Gastrocnemius medialis (tissue), 4 donors: ENCODE measurements around the gene FAM219A. TPM values are rescaled to one million over a fixed set of nuclear protein-coding genes. Genes with fewer than 3 reads are reported as not detected.

ENCODE experiments used
- ATAC-seq, 2 donors: fragments of 150-250 bp; one replicate each; pipeline ENCODE4 v1.9.1; 2016
- DNase-seq, 2 donors: peaks; one replicate each; pipeline ENCODE4 v3.0.0-alpha.2; 2019
- H3K27ac ChIP-seq, 4 donors: fragments of 200-600 bp; sonication (generic); 1 replicate in 1 of 4; 2 replicates in 3 of 4; pipeline ENCODE4 v1.5.1; 2016 to 2018; ENCODE audit warnings: mild to moderate bottlenecking in 2 of 4, moderate library complexity in 1 of 4
- H3K27me3 ChIP-seq, 3 donors: fragments of 200-600 bp; sonication (generic) in 2 of 3; 1 replicate in 1 of 3; 2 replicates in 2 of 3; pipeline versions ENCODE4 v1.5.1 to v1.6.0; 2016 to 2019; ENCODE audit warnings: mild to moderate bottlenecking in 1 of 3, moderate library complexity in 1 of 3
- H3K36me3 ChIP-seq, 2 donors: fragments of 200-600 bp; sonication (generic) in 1 of 2; one replicate each; pipeline ENCODE4 v1.5.1; 2017 to 2018
- H3K4me1 ChIP-seq, 2 donors: fragments of 200-600 bp; sonication (generic) in 1 of 2; one replicate each; pipeline ENCODE4 v1.5.1; 2016 to 2017; ENCODE audit warnings: mild to moderate bottlenecking in 2 of 2
- H3K4me3 ChIP-seq, 4 donors: fragments of 200-600 bp; sonication (generic) in 3 of 4; 1 replicate in 1 of 4; 2 replicates in 3 of 4; pipeline ENCODE4 v1.5.1; 2016 to 2019; ENCODE audit warnings: mild to moderate bottlenecking in 2 of 4
- H3K9me3 ChIP-seq, 3 donors: fragments of 200-600 bp; sonication (generic) in 2 of 3; 1 replicate in 1 of 3; 2 replicates in 2 of 3; pipeline ENCODE4 v1.5.1; 2016 to 2019
- POLR2A ChIP-seq, 2 donors: fragments of 450-650 bp; IDR thresholded peaks; one replicate each; pipeline ENCODE4 v1.6.1; 2017; ENCODE audit warnings: antibody characterized with exemption in 2 of 2, mild to moderate bottlenecking in 2 of 2, moderate library complexity in 2 of 2
- in situ Hi-C, 4 donors: fragments of 200-750 bp; cut with MboI; loops; one replicate each; pipeline versions ENCODE4 v1.15.0 to v1.8.0; 2017; ENCODE audit warnings: low sequenced_read_pairs in 4 of 4
- intact Hi-C: fragments of 100-400 bp; cut with DNase I; formaldehyde crosslinking; loops from one replicate; pipeline ENCODE4 v1.15.1; 2023; ENCODE audit warnings: low total_unique reads
- total RNA-seq, 4 donors: library from RNA; depleted of rRNA; stranded (reverse); fragments of >200 nt; gene quantifications; one replicate each; pipeline versions ENCODE4 v1.1.0 to v1.2.3, GENCODE V29; 2016
- TF ChIP-seq, protein P1 (sequence below), 5 experiments: fragments of 450-650 bp in 3 of 5; fragments of 200-600 bp in 2 of 5; sonication (generic) in 2 of 5; IDR thresholded peaks in 4 of 5; conservative IDR thresholded peaks in 1 of 5; 1 replicate in 4 of 5; 2 replicates in 1 of 5; pipeline ENCODE4 v1.5.1; 2016 to 2019; ENCODE audit warnings: antibody characterized with exemption in 5 of 5, mild to moderate bottlenecking in 3 of 5, moderate library complexity in 3 of 5

FAM219A gene
- total RNA-seq, 4 donors from 2014 or later = 29.5 to 58.4 (median 41.8) TPM

DNA sequence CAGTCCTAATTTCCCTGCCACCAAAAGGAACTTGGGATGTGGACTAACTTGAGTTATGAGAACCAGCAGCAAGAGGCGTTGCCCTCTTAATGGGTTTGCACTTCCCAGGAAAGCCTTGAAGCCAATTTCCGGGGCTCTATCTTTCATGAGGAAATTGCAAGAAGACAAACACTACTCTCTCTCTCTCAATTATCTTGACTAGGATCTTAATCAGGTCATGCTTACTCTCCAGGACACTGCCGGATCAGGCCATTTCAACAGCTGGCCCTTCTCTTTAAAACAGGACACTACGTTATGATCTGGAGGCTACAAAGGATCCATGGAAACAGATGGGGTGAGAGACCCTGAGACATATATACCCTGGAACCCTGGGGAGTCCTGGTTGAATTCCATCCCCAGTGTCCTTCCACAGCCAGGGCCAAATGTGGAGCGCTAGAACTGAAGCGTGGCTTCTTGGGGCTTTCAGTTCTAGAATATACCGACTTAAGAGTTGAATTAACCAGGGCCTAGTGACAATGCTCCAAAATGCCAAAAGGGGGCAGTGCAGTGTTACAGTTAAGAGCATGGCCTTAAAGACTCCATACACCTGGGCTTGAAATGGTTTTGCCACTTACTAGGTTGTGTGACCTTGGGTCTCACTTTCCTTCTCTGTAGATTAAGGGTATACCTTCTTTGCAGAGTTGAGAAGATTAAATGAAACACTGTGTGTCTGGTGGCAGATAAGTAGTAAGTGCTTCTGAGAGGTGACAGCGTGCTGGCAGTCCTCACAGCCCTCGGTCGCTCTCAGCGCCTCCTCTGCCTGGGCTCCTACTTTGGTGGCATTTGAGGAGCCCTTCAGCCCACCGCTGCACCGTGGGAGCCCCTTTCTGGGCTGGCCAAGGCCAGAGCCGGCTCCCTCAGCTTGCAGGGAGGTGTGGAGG is 21.1 kb downstream of the FAM219A start:
- DNase-seq = peak in 1 of 2 donors; percentile 51
- Histone ChIP-seq H3K27me3 (no peaks in the 10 kb centered on the region), H3K4me1 (peaks cover 19 to 41% of the 10 kb centered on the region in 2 donors), H3K36me3 (no peaks in the 10 kb centered on the region), H3K4me3 (no peak overlapping the region), H3K27ac (no peak overlapping the region), H3K9me3 (no peaks in the 10 kb centered on the region)
- ATAC-seq = peak; percentile 78 to 80
- no peak for TF ChIP-seq POLR2A (IDR thresholded peaks at IDR 0.05)
- TF ChIP-seq, protein P1, sequence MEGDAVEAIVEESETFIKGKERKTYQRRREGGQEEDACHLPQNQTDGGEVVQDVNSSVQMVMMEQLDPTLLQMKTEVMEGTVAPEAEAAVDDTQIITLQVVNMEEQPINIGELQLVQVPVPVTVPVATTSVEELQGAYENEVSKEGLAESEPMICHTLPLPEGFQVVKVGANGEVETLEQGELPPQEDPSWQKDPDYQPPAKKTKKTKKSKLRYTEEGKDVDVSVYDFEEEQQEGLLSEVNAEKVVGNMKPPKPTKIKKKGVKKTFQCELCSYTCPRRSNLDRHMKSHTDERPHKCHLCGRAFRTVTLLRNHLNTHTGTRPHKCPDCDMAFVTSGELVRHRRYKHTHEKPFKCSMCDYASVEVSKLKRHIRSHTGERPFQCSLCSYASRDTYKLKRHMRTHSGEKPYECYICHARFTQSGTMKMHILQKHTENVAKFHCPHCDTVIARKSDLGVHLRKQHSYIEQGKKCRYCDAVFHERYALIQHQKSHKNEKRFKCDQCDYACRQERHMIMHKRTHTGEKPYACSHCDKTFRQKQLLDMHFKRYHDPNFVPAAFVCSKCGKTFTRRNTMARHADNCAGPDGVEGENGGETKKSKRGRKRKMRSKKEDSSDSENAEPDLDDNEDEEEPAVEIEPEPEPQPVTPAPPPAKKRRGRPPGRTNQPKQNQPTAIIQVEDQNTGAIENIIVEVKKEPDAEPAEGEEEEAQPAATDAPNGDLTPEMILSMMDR (IDR thresholded peaks at IDR 0.05 in 4 of 5, conservative IDR thresholded peaks at IDR 0.05 in 1 of 5) = peak; percentile 69 to 78 (median 70)
- intact Hi-C loops = loop anchor here (1.0 kb wide), 1 partner anchor 63 kb away; no protein-coding TSS in a partner anchor
- in situ Hi-C loops = loop anchor here in 1 of 4 donors (10.0 kb wide), 1 partner anchor 58 kb away; no protein-coding TSS in a partner anchor

DNA sequence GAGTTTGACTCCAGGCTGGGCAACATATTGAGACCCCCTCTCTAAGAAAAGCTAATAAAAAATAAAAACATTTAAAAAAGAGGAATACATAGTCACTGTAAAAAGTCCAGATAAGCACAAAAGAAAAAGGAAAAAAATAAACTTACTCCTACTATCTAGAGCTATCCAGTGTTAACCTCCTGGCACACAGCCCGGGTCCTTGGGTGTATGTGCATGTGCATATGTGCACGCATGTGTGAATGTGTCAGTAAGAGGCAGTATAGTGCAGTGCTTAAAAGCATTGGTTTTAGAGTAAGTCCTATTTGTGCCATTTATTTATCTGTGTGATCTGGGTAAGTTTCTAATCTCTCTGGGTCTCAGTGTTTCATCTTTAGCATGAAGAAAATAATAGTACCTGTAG is 26.7 kb downstream of the FAM219A start:
- TF ChIP-seq POLR2A (IDR thresholded peaks at IDR 0.05) = no peak
- TF ChIP-seq, protein P1 (IDR thresholded peaks at IDR 0.05 in 4 of 5, conservative IDR thresholded peaks at IDR 0.05 in 1 of 5) = no peak
- peak overlapping the region in 2 of 4 donors; percentile 61 to 71 for H3K27ac ChIP-seq
- in situ Hi-C loops = loop anchor here in 2 of 4 donors (5.0 to 10.0 kb wide), 2 partner anchors 61 to 63 kb away; no protein-coding TSS in a partner anchor
- H3K4me1 ChIP-seq = peaks cover 20 to 42% of the 10 kb centered on the region in 2 donors
- no peaks in the 10 kb centered on the region for H3K27me3 ChIP-seq
- ATAC-seq (no peak), DNase-seq (no peak)
- H3K36me3 ChIP-seq = peaks cover 0 to 10% of the 10 kb centered on the region in 2 donors
- H3K4me3 ChIP-seq = no peak overlapping the region
- H3K9me3 ChIP-seq = no peaks in the 10 kb centered on the region
- intact Hi-C loops = no loop called here

DNA sequence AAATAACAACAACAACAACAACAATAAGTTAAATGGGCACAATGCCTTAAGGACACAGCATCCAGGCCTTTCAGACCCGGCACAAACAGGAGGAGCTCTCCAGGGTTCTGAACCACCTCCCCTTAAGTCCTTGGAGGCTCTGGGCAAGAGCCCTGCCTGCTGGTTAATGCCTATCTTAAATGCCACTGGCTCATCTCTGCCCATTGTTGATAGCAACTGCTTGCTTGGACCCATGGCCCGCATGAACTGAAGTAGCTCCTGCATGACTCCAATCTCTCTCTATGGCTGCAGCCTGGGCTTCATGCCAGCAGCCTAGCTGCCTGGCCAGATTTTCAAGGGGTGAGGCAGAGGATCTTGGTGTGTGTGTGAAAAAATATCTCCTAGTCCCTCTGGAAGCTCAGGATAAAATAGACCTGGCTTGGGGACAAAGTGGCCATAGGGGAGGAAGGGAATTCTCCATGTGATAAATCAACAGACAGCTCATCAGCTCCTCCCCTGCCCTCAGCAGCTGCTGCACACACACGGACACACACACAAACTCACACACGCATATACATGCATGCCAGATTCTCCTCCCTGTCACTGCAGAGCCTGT is 27.4 kb downstream of the FAM219A start:
- Histone ChIP-seq H3K4me1 (peaks cover 20 to 39% of the 10 kb centered on the region in 2 donors), H3K27me3 (no peaks in the 10 kb centered on the region), H3K27ac (peak overlapping the region in 2 of 4 donors; percentile 61 to 71), H3K36me3 (peaks cover 0 to 12% of the 10 kb centered on the region in 2 donors), H3K9me3 (no peaks in the 10 kb centered on the region), H3K4me3 (no peak overlapping the region)
- DNase-seq (peak; percentile 56 to 87), ATAC-seq (peak; percentile 91 to 93)
- no peak for TF ChIP-seq POLR2A (IDR thresholded peaks at IDR 0.05)
- TF ChIP-seq, protein P1 (IDR thresholded peaks at IDR 0.05 in 4 of 5, conservative IDR thresholded peaks at IDR 0.05 in 1 of 5) = no peak
- intact Hi-C loops (no loop called here), in situ Hi-C loops (loop anchor here in 2 of 4 donors (5.0 to 10.0 kb wide), 2 partner anchors 61 to 64 kb away; no protein-coding TSS in a partner anchor)

DNA sequence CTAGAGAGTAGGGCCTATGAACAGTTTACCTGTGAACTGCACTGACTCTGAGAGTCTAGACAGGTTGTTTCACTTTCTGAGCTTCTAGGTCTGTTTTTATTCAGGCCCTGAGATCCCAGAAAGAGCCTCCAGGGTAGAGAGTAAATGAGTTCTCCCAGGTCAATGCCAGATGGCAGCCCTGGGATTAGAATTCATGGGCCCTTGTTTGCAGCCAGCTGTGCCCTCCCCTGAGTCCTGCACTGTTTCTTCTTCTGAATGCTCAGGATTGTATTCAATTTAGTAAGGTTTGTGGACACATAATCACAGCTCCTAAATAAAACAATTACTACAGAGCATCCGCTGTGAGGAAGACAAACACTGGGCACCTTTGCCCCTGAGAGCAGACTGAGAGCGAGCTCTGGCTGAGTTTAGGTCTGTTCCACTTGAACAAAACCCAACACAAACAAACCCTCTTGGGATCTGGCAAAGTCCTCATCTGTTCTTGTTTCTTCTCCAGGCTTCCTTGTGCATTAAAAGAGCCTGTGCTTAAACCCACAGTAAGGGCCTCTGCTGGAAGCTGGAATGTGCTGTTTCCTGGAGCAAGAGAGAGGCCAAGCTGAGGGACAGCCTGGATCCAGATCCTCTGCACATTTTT is 29.9 kb downstream of the FAM219A start:
- Histone ChIP-seq H3K4me1 (peaks cover 20 to 39% of the 10 kb centered on the region in 2 donors), H3K4me3 (no peak overlapping the region), H3K27me3 (no peaks in the 10 kb centered on the region), H3K9me3 (no peaks in the 10 kb centered on the region), H3K27ac (no peak overlapping the region), H3K36me3 (peaks cover 0 to 12% of the 10 kb centered on the region in 2 donors)
- in situ Hi-C loops = no loop called here
- TF ChIP-seq, protein P1 (IDR thresholded peaks at IDR 0.05 in 4 of 5, conservative IDR thresholded peaks at IDR 0.05 in 1 of 5) = no peak
- no peak for TF ChIP-seq POLR2A (IDR thresholded peaks at IDR 0.05)
- ATAC-seq (no peak), DNase-seq (no peak)
- intact Hi-C loops = no loop called here
